ENCODE data around the gene CIBAR2. TPM values are rescaled to one million over a fixed set of nuclear protein-coding genes. Genes with fewer than 3 reads are reported as not detected.
A peak's percentile ranks its signal among the peaks of the same experiment; 100 is the strongest.

CIBAR2 gene
- total and polyA plus RNA-seq, 9 of the 15 experiments (the other 6 are each of a cell fraction or from before 2014, with no cell fraction given): not detected

DNA sequence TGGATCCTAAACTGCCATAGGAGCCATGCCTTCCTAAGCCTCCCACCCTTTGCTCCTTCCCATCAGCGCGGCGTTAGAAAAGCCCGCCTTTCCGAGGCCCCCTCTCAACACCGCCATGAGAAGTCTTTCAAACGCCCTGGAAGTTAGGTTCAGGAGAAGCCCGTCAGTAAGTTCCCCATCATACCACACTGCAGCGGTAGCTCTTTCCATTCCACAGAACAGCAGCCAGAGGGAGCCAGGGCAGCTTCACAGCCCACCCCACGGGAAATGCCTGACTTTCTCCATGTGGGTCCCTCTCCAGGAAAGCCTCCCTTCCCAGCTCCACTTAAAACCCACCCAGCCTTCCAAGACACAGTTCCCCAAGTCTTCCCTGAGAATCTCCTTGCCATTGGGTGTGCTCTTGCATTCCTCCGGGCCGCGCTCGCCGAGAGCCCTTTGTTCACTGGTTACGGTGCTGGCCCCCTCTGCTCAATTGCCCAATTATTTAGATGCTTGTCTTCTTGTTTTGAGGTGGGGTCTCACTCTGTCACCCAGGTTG, 56.0 kb downstream of the CIBAR2 start (continued):
- TF ChIP-seq, protein P1, sequence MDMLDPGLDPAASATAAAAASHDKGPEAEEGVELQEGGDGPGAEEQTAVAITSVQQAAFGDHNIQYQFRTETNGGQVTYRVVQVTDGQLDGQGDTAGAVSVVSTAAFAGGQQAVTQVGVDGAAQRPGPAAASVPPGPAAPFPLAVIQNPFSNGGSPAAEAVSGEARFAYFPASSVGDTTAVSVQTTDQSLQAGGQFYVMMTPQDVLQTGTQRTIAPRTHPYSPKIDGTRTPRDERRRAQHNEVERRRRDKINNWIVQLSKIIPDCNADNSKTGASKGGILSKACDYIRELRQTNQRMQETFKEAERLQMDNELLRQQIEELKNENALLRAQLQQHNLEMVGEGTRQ (CRISPR knock-in tag; IDR thresholded peaks at IDR 0.05): no peak
- TF ChIP-seq, protein P2, sequence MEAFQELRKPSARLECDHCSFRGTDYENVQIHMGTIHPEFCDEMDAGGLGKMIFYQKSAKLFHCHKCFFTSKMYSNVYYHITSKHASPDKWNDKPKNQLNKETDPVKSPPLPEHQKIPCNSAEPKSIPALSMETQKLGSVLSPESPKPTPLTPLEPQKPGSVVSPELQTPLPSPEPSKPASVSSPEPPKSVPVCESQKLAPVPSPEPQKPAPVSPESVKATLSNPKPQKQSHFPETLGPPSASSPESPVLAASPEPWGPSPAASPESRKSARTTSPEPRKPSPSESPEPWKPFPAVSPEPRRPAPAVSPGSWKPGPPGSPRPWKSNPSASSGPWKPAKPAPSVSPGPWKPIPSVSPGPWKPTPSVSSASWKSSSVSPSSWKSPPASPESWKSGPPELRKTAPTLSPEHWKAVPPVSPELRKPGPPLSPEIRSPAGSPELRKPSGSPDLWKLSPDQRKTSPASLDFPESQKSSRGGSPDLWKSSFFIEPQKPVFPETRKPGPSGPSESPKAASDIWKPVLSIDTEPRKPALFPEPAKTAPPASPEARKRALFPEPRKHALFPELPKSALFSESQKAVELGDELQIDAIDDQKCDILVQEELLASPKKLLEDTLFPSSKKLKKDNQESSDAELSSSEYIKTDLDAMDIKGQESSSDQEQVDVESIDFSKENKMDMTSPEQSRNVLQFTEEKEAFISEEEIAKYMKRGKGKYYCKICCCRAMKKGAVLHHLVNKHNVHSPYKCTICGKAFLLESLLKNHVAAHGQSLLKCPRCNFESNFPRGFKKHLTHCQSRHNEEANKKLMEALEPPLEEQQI (IDR thresholded peaks at IDR 0.05): no peak
- TF ChIP-seq NCOA6 (IDR thresholded peaks at IDR 0.05) (no peak), ATF3 (IDR thresholded peaks at IDR 0.05) (no peak), ATF3 (CRISPR knock-in tag; conservative IDR thresholded peaks at IDR 0.05) (no peak), MTA3 (IDR thresholded peaks at IDR 0.05; ENCODE audit: borderline replicate concordance) (no peak), TEAD1 (CRISPR knock-in tag; IDR thresholded peaks at IDR 0.05) (no peak), TCF7L2 (IDR thresholded peaks at IDR 0.05; ENCODE audit: low read depth, low read length) (no peak), ZNF668 (CRISPR knock-in tag; IDR thresholded peaks at IDR 0.05) (no peak), NFYB (IDR thresholded peaks at IDR 0.05; ENCODE audit: extremely low read depth, insufficient read length) (no peak), XRCC4 (IDR thresholded peaks at IDR 0.05; ENCODE audit: extremely low read depth, insufficient read depth, insufficient read length) (no peak), MYC (IDR thresholded peaks at IDR 0.05; ENCODE audit: low read depth, low read length) (no peak), MYC (CRISPR knock-in tag; IDR thresholded peaks at IDR 0.05; ENCODE audit: borderline replicate concordance, low read depth) (0 out of 2 replicates have a peak, but pooled peaks have one; percentile 12), ADNP (tag; IDR thresholded peaks at IDR 0.05) (no peak), KHSRP (IDR thresholded peaks at IDR 0.05) (no peak), NCOA1 (IDR thresholded peaks at IDR 0.05; ENCODE audit: low read depth) (no peak), PTRF (tag; IDR thresholded peaks at IDR 0.05) (no peak), BCLAF1 (IDR thresholded peaks at IDR 0.05; ENCODE audit: borderline replicate concordance in 1 of 2, control insufficient read depth in 1 of 2, low read depth in 2 of 2, low read length in 1 of 2) (no peak), DPF2 (IDR thresholded peaks at IDR 0.05) (no peak)
- TF ChIP-seq, protein P3, sequence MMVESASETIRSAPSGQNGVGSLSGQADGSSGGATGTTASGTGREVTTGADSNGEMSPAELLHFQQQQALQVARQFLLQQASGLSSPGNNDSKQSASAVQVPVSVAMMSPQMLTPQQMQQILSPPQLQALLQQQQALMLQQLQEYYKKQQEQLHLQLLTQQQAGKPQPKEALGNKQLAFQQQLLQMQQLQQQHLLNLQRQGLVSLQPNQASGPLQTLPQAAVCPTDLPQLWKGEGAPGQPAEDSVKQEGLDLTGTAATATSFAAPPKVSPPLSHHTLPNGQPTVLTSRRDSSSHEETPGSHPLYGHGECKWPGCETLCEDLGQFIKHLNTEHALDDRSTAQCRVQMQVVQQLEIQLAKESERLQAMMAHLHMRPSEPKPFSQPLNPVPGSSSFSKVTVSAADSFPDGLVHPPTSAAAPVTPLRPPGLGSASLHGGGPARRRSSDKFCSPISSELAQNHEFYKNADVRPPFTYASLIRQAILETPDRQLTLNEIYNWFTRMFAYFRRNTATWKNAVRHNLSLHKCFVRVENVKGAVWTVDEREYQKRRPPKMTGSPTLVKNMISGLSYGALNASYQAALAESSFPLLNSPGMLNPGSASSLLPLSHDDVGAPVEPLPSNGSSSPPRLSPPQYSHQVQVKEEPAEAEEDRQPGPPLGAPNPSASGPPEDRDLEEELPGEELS (CRISPR knock-in tag; IDR thresholded peaks at IDR 0.05; ENCODE audit: borderline replicate concordance): no peak

Measured in K562 (cell line).